GM23338 (cell line): ENCODE results near the gene SLC5A5. TPM values are rescaled to one million over a fixed set of nuclear protein-coding genes. Genes with fewer than 3 reads are reported as not detected.

ENCODE experiments used
- EZH2 ChIP-seq: fragments of 200-600 bp; sonication (generic); IDR thresholded peaks from one replicate; pipeline ENCODE4 v1.8.0; 2017; ENCODE audit warnings: antibody characterized with exemption, mild to moderate bottlenecking, low read depth; ENCODE audit not compliant: unreplicated experiment
- POLR2AphosphoS5 ChIP-seq: IDR thresholded peaks from 2 replicates; pipeline ENCODE4 v1.6.1; 2016; ENCODE audit warnings: antibody characterized with exemption, low read depth
- STAT1 ChIP-seq: IDR thresholded peaks from one replicate; pipeline ENCODE4 v1.6.1; 2016; ENCODE audit warnings: antibody characterized with exemption; ENCODE audit not compliant: unreplicated experiment
- ZNF114 ChIP-seq: fragments of 250-450 bp; sonication (Bioruptor Pico); IDR thresholded peaks from 2 replicates; pipeline ENCODE4 v1.5.0; 2020; ENCODE audit warnings: mild to moderate bottlenecking, moderate library complexity
- polyA plus RNA-seq: library from polyadenylated mRNA; unstranded; fragments of >200 nt; fragmentation: Nextera tagmentation; extraction: Ambion mirVana; gene quantifications from 2 replicates; pipeline ENCODE4 v1.2.1, GENCODE V29; 2016
- total RNA-seq: library from RNA; depleted of rRNA; stranded (reverse); fragments of >200 nt; shearing (Covaris generic); gene quantifications from 2 replicates; pipeline ENCODE4 v1.2.3, GENCODE V29; 2014
- TF ChIP-seq, protein P1 (sequence below): IDR thresholded peaks from 2 replicates; pipeline ENCODE4 v1.6.1; 2016; ENCODE audit warnings: antibody characterized with exemption
- TF ChIP-seq, protein P2 (sequence below): fragments of 250-450 bp; sonication (Bioruptor Pico); IDR thresholded peaks from 2 replicates; pipeline ENCODE4 v1.5.0; 2020; ENCODE audit warnings: mild to moderate bottlenecking, moderate library complexity

SLC5A5 gene
- total and polyA plus RNA-seq, 2 experiments from 2014 or later, result 1.0 to 2.1 TPM

DNA sequence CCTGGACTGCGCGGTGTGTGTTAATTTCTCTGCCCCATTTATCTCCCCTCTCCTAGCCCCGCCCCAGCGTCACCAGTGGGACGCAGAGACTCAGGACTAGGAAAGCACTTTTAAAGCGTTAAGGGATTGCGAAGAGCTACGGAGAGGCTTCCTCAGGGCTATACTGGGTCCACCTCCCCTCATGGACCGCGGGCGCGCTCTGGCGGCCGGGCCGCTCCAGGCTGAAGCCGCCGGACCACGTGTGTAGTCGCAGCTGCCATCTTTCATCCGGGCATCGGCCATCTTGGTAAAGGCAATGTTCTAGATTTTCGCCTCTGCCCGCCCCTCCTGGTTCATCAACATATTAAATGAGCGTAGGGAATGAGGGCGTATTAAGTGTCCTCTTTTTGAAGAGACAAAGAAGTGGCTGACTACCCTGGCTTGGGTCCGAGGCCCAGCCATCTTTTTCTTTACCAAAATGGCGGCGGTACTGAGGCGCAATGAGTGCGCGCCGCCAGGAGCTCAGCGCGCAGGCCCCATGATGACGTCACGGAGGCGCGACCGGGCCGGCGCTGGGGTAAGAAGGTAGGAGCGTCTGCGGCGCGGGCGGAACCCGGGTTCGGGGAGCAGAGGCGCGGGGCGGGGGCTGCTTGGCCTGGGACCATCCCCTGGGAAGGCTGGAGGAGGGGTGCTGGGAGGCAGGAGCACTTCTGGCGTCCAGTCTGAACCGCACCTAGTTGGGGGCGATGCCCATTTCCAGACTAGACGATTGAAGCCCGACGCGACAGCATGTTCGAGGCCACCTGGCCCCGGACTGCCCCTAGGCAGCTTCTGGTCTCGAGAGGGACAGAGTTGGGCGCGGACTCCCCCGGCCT is 61.0 kb downstream of the SLC5A5 start, which contains the start of gene CCDC124 (continued):
- TF ChIP-seq, protein P1, sequence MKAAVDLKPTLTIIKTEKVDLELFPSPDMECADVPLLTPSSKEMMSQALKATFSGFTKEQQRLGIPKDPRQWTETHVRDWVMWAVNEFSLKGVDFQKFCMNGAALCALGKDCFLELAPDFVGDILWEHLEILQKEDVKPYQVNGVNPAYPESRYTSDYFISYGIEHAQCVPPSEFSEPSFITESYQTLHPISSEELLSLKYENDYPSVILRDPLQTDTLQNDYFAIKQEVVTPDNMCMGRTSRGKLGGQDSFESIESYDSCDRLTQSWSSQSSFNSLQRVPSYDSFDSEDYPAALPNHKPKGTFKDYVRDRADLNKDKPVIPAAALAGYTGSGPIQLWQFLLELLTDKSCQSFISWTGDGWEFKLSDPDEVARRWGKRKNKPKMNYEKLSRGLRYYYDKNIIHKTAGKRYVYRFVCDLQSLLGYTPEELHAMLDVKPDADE, result peak; percentile 92
- TF ChIP-seq EZH2 (no peak), POLR2AphosphoS5 (peak; percentile 84), ZNF114 (CRISPR knock-in tag) (peak; percentile 99), STAT1 (no peak)
- TF ChIP-seq, protein P2, sequence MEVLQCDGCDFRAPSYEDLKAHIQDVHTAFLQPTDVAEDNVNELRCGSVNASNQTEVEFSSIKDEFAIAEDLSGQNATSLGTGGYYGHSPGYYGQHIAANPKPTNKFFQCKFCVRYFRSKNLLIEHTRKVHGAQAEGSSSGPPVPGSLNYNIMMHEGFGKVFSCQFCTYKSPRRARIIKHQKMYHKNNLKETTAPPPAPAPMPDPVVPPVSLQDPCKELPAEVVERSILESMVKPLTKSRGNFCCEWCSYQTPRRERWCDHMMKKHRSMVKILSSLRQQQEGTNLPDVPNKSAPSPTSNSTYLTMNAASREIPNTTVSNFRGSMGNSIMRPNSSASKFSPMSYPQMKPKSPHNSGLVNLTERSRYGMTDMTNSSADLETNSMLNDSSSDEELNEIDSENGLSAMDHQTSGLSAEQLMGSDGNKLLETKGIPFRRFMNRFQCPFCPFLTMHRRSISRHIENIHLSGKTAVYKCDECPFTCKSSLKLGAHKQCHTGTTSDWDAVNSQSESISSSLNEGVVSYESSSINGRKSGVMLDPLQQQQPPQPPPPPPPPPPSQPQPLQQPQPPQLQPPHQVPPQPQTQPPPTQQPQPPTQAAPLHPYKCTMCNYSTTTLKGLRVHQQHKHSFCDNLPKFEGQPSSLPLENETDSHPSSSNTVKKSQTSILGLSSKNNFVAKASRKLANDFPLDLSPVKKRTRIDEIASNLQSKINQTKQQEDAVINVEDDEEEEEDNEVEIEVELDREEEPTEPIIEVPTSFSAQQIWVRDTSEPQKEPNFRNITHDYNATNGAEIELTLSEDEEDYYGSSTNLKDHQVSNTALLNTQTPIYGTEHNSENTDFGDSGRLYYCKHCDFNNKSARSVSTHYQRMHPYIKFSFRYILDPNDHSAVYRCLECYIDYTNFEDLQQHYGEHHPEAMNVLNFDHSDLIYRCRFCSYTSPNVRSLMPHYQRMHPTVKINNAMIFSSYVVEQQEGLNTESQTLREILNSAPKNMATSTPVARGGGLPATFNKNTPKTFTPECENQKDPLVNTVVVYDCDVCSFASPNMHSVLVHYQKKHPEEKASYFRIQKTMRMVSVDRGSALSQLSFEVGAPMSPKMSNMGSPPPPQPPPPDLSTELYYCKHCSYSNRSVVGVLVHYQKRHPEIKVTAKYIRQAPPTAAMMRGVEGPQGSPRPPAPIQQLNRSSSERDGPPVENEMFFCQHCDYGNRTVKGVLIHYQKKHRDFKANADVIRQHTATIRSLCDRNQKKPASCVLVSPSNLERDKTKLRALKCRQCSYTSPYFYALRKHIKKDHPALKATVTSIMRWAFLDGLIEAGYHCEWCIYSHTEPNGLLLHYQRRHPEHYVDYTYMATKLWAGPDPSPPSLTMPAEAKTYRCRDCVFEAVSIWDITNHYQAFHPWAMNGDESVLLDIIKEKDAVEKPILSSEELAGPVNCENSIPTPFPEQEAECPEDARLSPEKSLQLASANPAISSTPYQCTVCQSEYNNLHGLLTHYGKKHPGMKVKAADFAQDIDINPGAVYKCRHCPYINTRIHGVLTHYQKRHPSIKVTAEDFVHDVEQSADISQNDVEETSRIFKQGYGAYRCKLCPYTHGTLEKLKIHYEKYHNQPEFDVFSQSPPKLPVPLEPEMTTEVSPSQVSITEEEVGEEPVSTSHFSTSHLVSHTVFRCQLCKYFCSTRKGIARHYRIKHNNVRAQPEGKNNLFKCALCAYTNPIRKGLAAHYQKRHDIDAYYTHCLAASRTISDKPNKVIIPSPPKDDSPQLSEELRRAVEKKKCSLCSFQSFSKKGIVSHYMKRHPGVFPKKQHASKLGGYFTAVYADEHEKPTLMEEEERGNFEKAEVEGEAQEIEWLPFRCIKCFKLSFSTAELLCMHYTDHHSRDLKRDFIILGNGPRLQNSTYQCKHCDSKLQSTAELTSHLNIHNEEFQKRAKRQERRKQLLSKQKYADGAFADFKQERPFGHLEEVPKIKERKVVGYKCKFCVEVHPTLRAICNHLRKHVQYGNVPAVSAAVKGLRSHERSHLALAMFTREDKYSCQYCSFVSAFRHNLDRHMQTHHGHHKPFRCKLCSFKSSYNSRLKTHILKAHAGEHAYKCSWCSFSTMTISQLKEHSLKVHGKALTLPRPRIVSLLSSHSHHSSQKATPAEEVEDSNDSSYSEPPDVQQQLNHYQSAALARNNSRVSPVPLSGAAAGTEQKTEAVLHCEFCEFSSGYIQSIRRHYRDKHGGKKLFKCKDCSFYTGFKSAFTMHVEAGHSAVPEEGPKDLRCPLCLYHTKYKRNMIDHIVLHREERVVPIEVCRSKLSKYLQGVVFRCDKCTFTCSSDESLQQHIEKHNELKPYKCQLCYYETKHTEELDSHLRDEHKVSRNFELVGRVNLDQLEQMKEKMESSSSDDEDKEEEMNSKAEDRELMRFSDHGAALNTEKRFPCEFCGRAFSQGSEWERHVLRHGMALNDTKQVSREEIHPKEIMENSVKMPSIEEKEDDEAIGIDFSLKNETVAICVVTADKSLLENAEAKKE, result no peak
